CD14-positive monocyte (primary cell): ENCODE data around the gene EPM2A. TPM values are rescaled to one million over a fixed set of nuclear protein-coding genes. Genes with fewer than 3 reads are reported as not detected.

Experiments
- DNase-seq, 3 donors: peaks; one replicate each; pipeline ENCODE4 v3.0.0-alpha.2; 2011 to 2022
- H2AFZ ChIP-seq: 2 replicates; pipeline ENCODE4 v1.6.0; 2012; ENCODE audit warnings: mild to moderate bottlenecking, low read depth, low read length, inconsistent platforms; ENCODE audit not compliant: insufficient read depth, poor library complexity, severe bottlenecking
- H3K27ac ChIP-seq, 2 donors: 1 replicate in 1 of 2; 2 replicates in 1 of 2; pipeline ENCODE4 v1.5.1; 2012 to 2013; ENCODE audit warnings: low read length in 2 of 2, control low read depth in 1 of 2, inconsistent platforms in 1 of 2, low read depth in 1 of 2, mild to moderate bottlenecking in 1 of 2
- H3K27me3 ChIP-seq, 2 donors: one replicate each; pipeline versions ENCODE4 v1.6.0 to v1.6.1; 2011 to 2013; ENCODE audit warnings: low read length in 2 of 2; ENCODE audit not compliant: control insufficient read depth in 2 of 2, insufficient read depth in 2 of 2
- H3K36me3 ChIP-seq, 2 donors: replicated peaks in 1 of 2; 1 replicate in 1 of 2; 2 replicates in 1 of 2; pipeline versions ENCODE4 v1.5.1 to v1.6.1; 2012 to 2013; ENCODE audit warnings: low read length in 2 of 2, control low read depth in 1 of 2, inconsistent platforms in 1 of 2, mild to moderate bottlenecking in 1 of 2; ENCODE audit not compliant: insufficient read depth in 2 of 2, control insufficient read depth in 1 of 2
- H3K4me1 ChIP-seq, 2 donors: 1 replicate in 1 of 2; 2 replicates in 1 of 2; pipeline versions ENCODE4 v1.5.1 to v1.6.1; 2012 to 2013; ENCODE audit warnings: low read length in 2 of 2, control low read depth in 1 of 2, inconsistent platforms in 1 of 2, mild to moderate bottlenecking in 1 of 2, moderate library complexity in 1 of 2; ENCODE audit not compliant: insufficient read depth in 2 of 2, control insufficient read depth in 1 of 2
- H3K4me2 ChIP-seq: replicated peaks from 2 replicates; pipeline ENCODE3; 2012; ENCODE audit warnings: low read length, moderate library complexity, mild to moderate bottlenecking; ENCODE audit not compliant: poor library complexity, severe bottlenecking; ENCODE audit errors: extremely low read depth
- H3K4me3 ChIP-seq, 3 experiments: fragments of 200-600 bp in 1 of 3; sonication (generic) in 1 of 3; replicated peaks in 1 of 3; 1 replicate in 2 of 3; 2 replicates in 1 of 3; pipeline ENCODE4 v1.5.1; 2011 to 2013; ENCODE audit warnings: low read length in 3 of 3, mild to moderate bottlenecking in 3 of 3, control low read depth in 2 of 3, low read depth in 2 of 3, inconsistent platforms in 1 of 3, moderate library complexity in 1 of 3
- H3K79me2 ChIP-seq: 2 replicates; pipeline ENCODE4 v1.6.0; 2012; ENCODE audit warnings: mild to moderate bottlenecking, control low read depth, inconsistent platforms, low read length, moderate library complexity; ENCODE audit not compliant: insufficient read depth
- H3K9ac ChIP-seq: 2 replicates; pipeline ENCODE4 v1.6.0; 2017; ENCODE audit warnings: low read length, mild to moderate bottlenecking; ENCODE audit not compliant: insufficient read depth, poor library complexity, severe bottlenecking
- H3K9me3 ChIP-seq, 2 donors: replicated peaks in 1 of 2; 1 replicate in 1 of 2; 2 replicates in 1 of 2; pipeline versions ENCODE4 v1.5.1 to v1.6.1; 2012 to 2013; ENCODE audit warnings: low read length in 2 of 2, control low read depth in 1 of 2; ENCODE audit not compliant: control insufficient read depth in 1 of 2, insufficient read depth in 1 of 2
- H4K20me1 ChIP-seq: 2 replicates; pipeline ENCODE4 v1.6.0; 2012; ENCODE audit warnings: mild to moderate bottlenecking, low read length, control low read depth, moderate library complexity; ENCODE audit not compliant: insufficient read depth
- H3K27ac Mint-ChIP-seq, 7 donors: one replicate each; pipeline ENCODE4 v1.8.0; 2020; ENCODE audit warnings: mild to moderate bottlenecking in 7 of 7, mixed read lengths in 7 of 7, moderate library complexity in 6 of 7, inconsistent platforms in 2 of 7
- H3K27me3 Mint-ChIP-seq, 3 donors: one replicate each; pipeline ENCODE4 v1.8.0; 2021 to 2022; ENCODE audit warnings: low read depth in 3 of 3, mild to moderate bottlenecking in 3 of 3, mixed read lengths in 3 of 3, moderate library complexity in 3 of 3, inconsistent platforms in 1 of 3
- H3K36me3 Mint-ChIP-seq, 2 donors: one replicate each; pipeline ENCODE4 v1.8.0; 2020; ENCODE audit warnings: mixed read lengths in 2 of 2, inconsistent platforms in 1 of 2, mild to moderate bottlenecking in 1 of 2
- H3K4me1 Mint-ChIP-seq: one replicate; pipeline ENCODE4 v1.8.0; 2020; ENCODE audit warnings: mild to moderate bottlenecking, mixed read lengths
- H3K4me3 Mint-ChIP-seq, 2 donors: one replicate each; pipeline ENCODE4 v1.8.0; 2020; ENCODE audit warnings: mild to moderate bottlenecking in 2 of 2, mixed read lengths in 2 of 2, moderate library complexity in 1 of 2
- H3K9me3 Mint-ChIP-seq, 7 donors: one replicate each; pipeline ENCODE4 v1.8.0; 2020 to 2022; ENCODE audit warnings: mixed read lengths in 7 of 7, mild to moderate bottlenecking in 6 of 7, moderate library complexity in 6 of 7, inconsistent platforms in 2 of 7
- WGBS: methylation state at CpG from one replicate; pipeline ENCODE4 v1.1.5; 2013; ENCODE audit warnings: missing lambda C conversion rate; ENCODE audit not compliant: insufficient coverage; 5-methylcytosine and 5-hydroxymethylcytosine counted together
- intact Hi-C, 2 donors: fragments of 100-400 bp; cut with micrococcal nuclease; formaldehyde crosslinking; loops; one replicate each; pipeline versions ENCODE4 v1.15.0 to v1.15.1; 2023
- polyA plus RNA-seq, 3 donors: library from polyadenylated mRNA; depleted of rRNA in 1 of 3; unstranded in 2 of 3; stranded (reverse) in 1 of 3; fragments of 300-500 nt in 2 of 3; fragments of >200 nt in 1 of 3; fragmentation: Illumina TruSeq in 2 of 3; gene quantifications; 1 replicate in 2 of 3; 2 replicates in 1 of 3; pipeline ENCODE4 v1.2.3, GENCODE V29; 2012 to 2021
- TF ChIP-seq, protein P1 (sequence below): fragments of 200-600 bp; IDR thresholded peaks from one replicate; pipeline ENCODE4 v1.8.0; 2022; ENCODE audit warnings: antibody characterized with exemption, mild to moderate bottlenecking

EPM2A gene
- polyA plus RNA-seq, 3 donors: 2.5 to 4.1 (median 3.2) TPM

DNA sequence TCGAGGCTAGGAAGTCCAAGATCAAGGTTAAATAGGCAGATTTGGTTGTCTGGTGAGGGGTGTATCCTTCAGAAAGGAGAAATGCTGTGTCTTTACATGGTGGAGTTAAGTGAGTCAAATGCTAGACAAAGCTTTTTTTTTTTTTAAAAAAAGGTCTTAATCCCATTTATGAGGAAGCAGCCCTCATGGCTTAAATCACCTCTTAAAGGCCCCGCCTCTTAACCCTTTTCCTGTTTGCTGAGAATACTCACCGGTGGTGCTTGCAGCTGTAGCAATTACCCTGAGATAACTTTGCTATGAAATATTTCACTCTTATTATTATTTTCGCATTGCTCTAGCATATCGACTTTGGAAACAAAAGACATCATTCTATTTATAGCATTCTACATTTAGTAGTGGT lies 48.5 kb upstream of the EPM2A start:
- H3K27ac ChIP-seq: no peak overlapping the region
- H3K27ac Mint-ChIP-seq: no peak overlapping the region
- peaks cover 0 to 3% of the 10 kb centered on the region in 2 donors for H3K9me3 ChIP-seq
- H3K79me2 ChIP-seq: no peaks in the 10 kb centered on the region
- peaks cover 7 to 12% of the 10 kb centered on the region in 2 donors for H3K36me3 Mint-ChIP-seq
- WGBS: no CpG with 5 or more reads among the region's 5 CpGs
- H3K4me2 ChIP-seq: no peak overlapping the region
- H3K9ac ChIP-seq: no peak overlapping the region
- intact Hi-C loops: no loop called here
- no peaks in the 10 kb centered on the region for H4K20me1 ChIP-seq
- no peak overlapping the region for H3K4me3 Mint-ChIP-seq
- no peaks in the 10 kb centered on the region for H3K4me1 Mint-ChIP-seq
- TF ChIP-seq, protein P1, sequence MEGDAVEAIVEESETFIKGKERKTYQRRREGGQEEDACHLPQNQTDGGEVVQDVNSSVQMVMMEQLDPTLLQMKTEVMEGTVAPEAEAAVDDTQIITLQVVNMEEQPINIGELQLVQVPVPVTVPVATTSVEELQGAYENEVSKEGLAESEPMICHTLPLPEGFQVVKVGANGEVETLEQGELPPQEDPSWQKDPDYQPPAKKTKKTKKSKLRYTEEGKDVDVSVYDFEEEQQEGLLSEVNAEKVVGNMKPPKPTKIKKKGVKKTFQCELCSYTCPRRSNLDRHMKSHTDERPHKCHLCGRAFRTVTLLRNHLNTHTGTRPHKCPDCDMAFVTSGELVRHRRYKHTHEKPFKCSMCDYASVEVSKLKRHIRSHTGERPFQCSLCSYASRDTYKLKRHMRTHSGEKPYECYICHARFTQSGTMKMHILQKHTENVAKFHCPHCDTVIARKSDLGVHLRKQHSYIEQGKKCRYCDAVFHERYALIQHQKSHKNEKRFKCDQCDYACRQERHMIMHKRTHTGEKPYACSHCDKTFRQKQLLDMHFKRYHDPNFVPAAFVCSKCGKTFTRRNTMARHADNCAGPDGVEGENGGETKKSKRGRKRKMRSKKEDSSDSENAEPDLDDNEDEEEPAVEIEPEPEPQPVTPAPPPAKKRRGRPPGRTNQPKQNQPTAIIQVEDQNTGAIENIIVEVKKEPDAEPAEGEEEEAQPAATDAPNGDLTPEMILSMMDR: no peak
- H3K4me1 ChIP-seq: no peaks in the 10 kb centered on the region
- H3K4me3 ChIP-seq: no peak overlapping the region
- H3K36me3 ChIP-seq: peaks cover 0 to 10% of the 10 kb centered on the region in 2 donors
- H3K27me3 ChIP-seq: no peaks in the 10 kb centered on the region
- no peak for DNase-seq
- H2AFZ ChIP-seq: no peak overlapping the region
- peaks cover 0 to under 1% (median 0%) of the 10 kb centered on the region in 3 donors for H3K27me3 Mint-ChIP-seq
- H3K9me3 Mint-ChIP-seq: peaks cover 3 to 21% (median 10%) of the 10 kb centered on the region in 7 donors

DNA sequence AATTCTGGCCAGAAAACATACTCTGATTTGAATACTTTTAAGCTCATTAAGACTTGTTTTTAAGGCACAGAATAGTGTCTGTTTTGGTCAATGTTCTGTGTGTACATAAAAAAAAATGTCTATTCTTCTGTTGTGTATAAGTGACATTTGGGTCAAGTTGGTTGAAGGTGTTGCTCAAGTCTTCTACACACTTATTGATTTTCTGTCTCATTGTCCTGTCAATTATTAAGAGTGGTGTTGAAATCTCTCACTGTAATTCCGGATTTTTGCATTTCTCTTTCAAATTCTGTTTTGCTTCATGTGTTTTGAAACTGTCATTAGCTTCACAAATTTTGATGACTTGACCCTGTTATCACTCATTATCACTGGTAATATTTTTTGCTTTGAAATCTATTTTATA lies 37.5 kb upstream of the EPM2A start:
- intact Hi-C loops: no loop called here
- no peaks in the 10 kb centered on the region for H3K4me1 Mint-ChIP-seq
- Histone ChIP-seq H3K27ac (no peak overlapping the region), H3K4me2 (no peak overlapping the region), H3K4me3 (no peak overlapping the region), H3K4me1 (no peaks in the 10 kb centered on the region), H3K9ac (no peak overlapping the region), H2AFZ (no peak overlapping the region), H3K79me2 (no peaks in the 10 kb centered on the region), H4K20me1 (no peaks in the 10 kb centered on the region), H3K36me3 (no peaks in the 10 kb centered on the region), H3K27me3 (no peaks in the 10 kb centered on the region), H3K9me3 (peaks cover 0 to 7% of the 10 kb centered on the region in 2 donors)
- H3K27ac Mint-ChIP-seq: no peak overlapping the region
- no CpG with 5 or more reads among the region's 1 CpG for WGBS
- no peak overlapping the region for H3K4me3 Mint-ChIP-seq
- TF ChIP-seq, protein P1: no peak
- no peak for DNase-seq
- peaks cover 3 to 15% (median 9%) of the 10 kb centered on the region in 7 donors for H3K9me3 Mint-ChIP-seq
- no peaks in the 10 kb centered on the region for H3K36me3 Mint-ChIP-seq
- H3K27me3 Mint-ChIP-seq: peaks cover 0 to 2% (median 0%) of the 10 kb centered on the region in 3 donors
